ENCODE measurements around the gene SEL1L3.

- TF ChIP-seq, protein P1, sequence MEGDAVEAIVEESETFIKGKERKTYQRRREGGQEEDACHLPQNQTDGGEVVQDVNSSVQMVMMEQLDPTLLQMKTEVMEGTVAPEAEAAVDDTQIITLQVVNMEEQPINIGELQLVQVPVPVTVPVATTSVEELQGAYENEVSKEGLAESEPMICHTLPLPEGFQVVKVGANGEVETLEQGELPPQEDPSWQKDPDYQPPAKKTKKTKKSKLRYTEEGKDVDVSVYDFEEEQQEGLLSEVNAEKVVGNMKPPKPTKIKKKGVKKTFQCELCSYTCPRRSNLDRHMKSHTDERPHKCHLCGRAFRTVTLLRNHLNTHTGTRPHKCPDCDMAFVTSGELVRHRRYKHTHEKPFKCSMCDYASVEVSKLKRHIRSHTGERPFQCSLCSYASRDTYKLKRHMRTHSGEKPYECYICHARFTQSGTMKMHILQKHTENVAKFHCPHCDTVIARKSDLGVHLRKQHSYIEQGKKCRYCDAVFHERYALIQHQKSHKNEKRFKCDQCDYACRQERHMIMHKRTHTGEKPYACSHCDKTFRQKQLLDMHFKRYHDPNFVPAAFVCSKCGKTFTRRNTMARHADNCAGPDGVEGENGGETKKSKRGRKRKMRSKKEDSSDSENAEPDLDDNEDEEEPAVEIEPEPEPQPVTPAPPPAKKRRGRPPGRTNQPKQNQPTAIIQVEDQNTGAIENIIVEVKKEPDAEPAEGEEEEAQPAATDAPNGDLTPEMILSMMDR (IDR thresholded peaks at IDR 0.05; ENCODE audit: low read depth, low read length) = no peak
- TF ChIP-seq EZH2phosphoT487 (IDR thresholded peaks at IDR 0.05; ENCODE audit: low read depth) = no peak
These were observed 109.5 kb downstream of the SEL1L3 start for GRCh38 chr4:25753239-25753638.
